AG10803 (cell line): ENCODE data around the gene KMT5B.

Experiments
- DNase-seq: peaks from one replicate; pipeline ENCODE4 v3.0.0; 2010; ENCODE audit warnings: low read depth
- H3K4me3 ChIP-seq: 2 replicates; pipeline ENCODE4 v1.5.1; 2011; ENCODE audit warnings: mild to moderate bottlenecking, low read length, control low read depth
- CTCF ChIP-seq: conservative IDR thresholded peaks from 2 replicates; pipeline ENCODE4 v1.5.1; 2011; ENCODE audit warnings: mild to moderate bottlenecking, low read length, control low read depth, inconsistent platforms

The KMT5B gene

GRCh38 chr11:68113986-68114385, 99.1 kb downstream of the KMT5B start:
- TF ChIP-seq CTCF, result peak; percentile 28
- H3K4me3 ChIP-seq, result no peak overlapping the region
- peak; percentile 47 for DNase-seq

- no peak for DNase-seq
- TF ChIP-seq CTCF, result no peak
- H3K4me3 ChIP-seq, result no peak overlapping the region
These were observed 105.4 kb downstream of the KMT5B start for GRCh38 chr11:68107689-68108088.

- TF ChIP-seq CTCF, result no peak
- no peak overlapping the region for H3K4me3 ChIP-seq
- DNase-seq, result no peak
These were observed 106.7 kb downstream of the KMT5B start for GRCh38 chr11:68106165-68106940.
